Caco-2 (cell line): ENCODE data around the gene ADAM23. TPM values are rescaled to one million over a fixed set of nuclear protein-coding genes. Genes with fewer than 3 reads are reported as not detected.

ENCODE experiments used
- BruUV-seq: library from RNA; stranded (reverse); fragments of 400-500 nt; replicated peaks from 2 replicates; lab custom pipeline; 2021; lab: Mats Ljungman, UMichigan
- CTCF ChIA-PET: fragments of 300-600 bp; sonication (Branson Sonifier 250); formaldehyde crosslinking; loops from one replicate; lab custom pipeline; 2022; ENCODE audit warnings: antibody characterized with exemption; lab: Charles Lee
- POLR2A ChIA-PET: fragments of 300-600 bp; sonication (Branson Sonifier 250); formaldehyde crosslinking; loops from one replicate; lab custom pipeline; 2022; ENCODE audit warnings: antibody characterized with exemption; lab: Charles Lee
- DNase-seq, 2 experiments: peaks; one replicate each; pipeline versions ENCODE4 v3.0.0 to v3.0.0-alpha.2; 2020 to 2022
- H3K27me3 ChIP-seq: replicated peaks from 2 replicates; pipeline ENCODE4 v1.6.0; 2011; ENCODE audit warnings: low read length; ENCODE audit not compliant: control insufficient read depth, insufficient read depth
- H3K36me3 ChIP-seq: 2 replicates; pipeline ENCODE4 v1.5.1; 2011; ENCODE audit warnings: low read length; ENCODE audit not compliant: control insufficient read depth, insufficient read depth
- H3K4me1 ChIP-seq: fragments of 250-450 bp; sonication (Bioruptor Pico); 2 replicates; pipeline ENCODE4 v1.5.1; 2020; ENCODE audit warnings: mild to moderate bottlenecking
- H3K4me3 ChIP-seq: 2 replicates; pipeline ENCODE4 v1.5.1; 2011; ENCODE audit warnings: low read depth, mild to moderate bottlenecking, control low read depth, low read length
- H3K9me3 ChIP-seq: fragments of 250-450 bp; sonication (Bioruptor Pico); 2 replicates; pipeline ENCODE4 v1.5.1; 2020; ENCODE audit warnings: mild to moderate bottlenecking, moderate library complexity
- H3K27ac Mint-ChIP-seq: one replicate; pipeline ENCODE4 v1.8.0; 2022; ENCODE audit warnings: mixed read lengths; ENCODE audit not compliant: unreplicated experiment
- H3K27me3 Mint-ChIP-seq: one replicate; pipeline ENCODE4 v1.8.0; 2022; ENCODE audit warnings: mixed read lengths; ENCODE audit not compliant: insufficient read depth, unreplicated experiment
- H3K36me3 Mint-ChIP-seq: one replicate; pipeline ENCODE4 v1.8.0; 2022; ENCODE audit warnings: mild to moderate bottlenecking, mixed read lengths; ENCODE audit not compliant: insufficient read depth, unreplicated experiment
- H3K4me1 Mint-ChIP-seq: one replicate; pipeline ENCODE4 v1.8.0; 2022; ENCODE audit warnings: low read depth, mixed read lengths; ENCODE audit not compliant: unreplicated experiment
- H3K4me3 Mint-ChIP-seq: one replicate; pipeline ENCODE4 v1.8.0; 2022; ENCODE audit warnings: mild to moderate bottlenecking, moderate library complexity, mixed read lengths; ENCODE audit not compliant: unreplicated experiment
- H3K9me3 Mint-ChIP-seq: one replicate; pipeline ENCODE4 v1.8.0; 2022; ENCODE audit warnings: mixed read lengths; ENCODE audit not compliant: unreplicated experiment
- intact Hi-C: fragments of 100-400 bp; cut with micrococcal nuclease; formaldehyde crosslinking; loops from one replicate; pipeline ENCODE4 v1.10.0; 2022; ENCODE audit not compliant: unreplicated experiment
- total RNA-seq: library from RNA; stranded (reverse); gene quantifications from 2 replicates; pipeline ENCODE4 v1.2.3, GENCODE V29; 2022
- TF ChIP-seq, protein P1 (sequence below), 2 experiments: fragments of 200-600 bp in 1 of 2; IDR thresholded peaks; 1 replicate in 1 of 2; 2 replicates in 1 of 2; pipeline versions ENCODE4 v1.5.1 to v1.8.0; 2011 to 2022; ENCODE audit warnings: antibody characterized with exemption in 1 of 2, control low read depth in 1 of 2, inconsistent platforms in 1 of 2, low read depth in 1 of 2, low read length in 1 of 2, mild to moderate bottlenecking in 1 of 2, moderate library complexity in 1 of 2; ENCODE audit not compliant: insufficient read depth in 1 of 2, severe bottlenecking in 1 of 2, unreplicated experiment in 1 of 2

ADAM23 gene
- total RNA-seq, 1 experiment from 2014 or later = 55.1 TPM

GRCh38 chr2:206526416-206526815 is 83.1 kb downstream of the ADAM23 start:
- Histone ChIP-seq H3K36me3 (no peaks in the 10 kb centered on the region), H3K4me1 (no peaks in the 10 kb centered on the region), H3K27me3 (no peaks in the 10 kb centered on the region), H3K9me3 (no peaks in the 10 kb centered on the region), H3K4me3 (no peak overlapping the region)
- POLR2A ChIA-PET = no interaction called here
- intact Hi-C loops = no loop called here
- Mint-ChIP-seq H3K27me3 (no peaks in the 10 kb centered on the region), H3K4me3 (no peak overlapping the region), H3K4me1 (no peaks in the 10 kb centered on the region), H3K27ac (no peak overlapping the region), H3K36me3 (no peaks in the 10 kb centered on the region), H3K9me3 (no peaks in the 10 kb centered on the region)
- CTCF ChIA-PET = no interaction called here
- BruUV-seq = no TSS peak
- TF ChIP-seq, protein P1, sequence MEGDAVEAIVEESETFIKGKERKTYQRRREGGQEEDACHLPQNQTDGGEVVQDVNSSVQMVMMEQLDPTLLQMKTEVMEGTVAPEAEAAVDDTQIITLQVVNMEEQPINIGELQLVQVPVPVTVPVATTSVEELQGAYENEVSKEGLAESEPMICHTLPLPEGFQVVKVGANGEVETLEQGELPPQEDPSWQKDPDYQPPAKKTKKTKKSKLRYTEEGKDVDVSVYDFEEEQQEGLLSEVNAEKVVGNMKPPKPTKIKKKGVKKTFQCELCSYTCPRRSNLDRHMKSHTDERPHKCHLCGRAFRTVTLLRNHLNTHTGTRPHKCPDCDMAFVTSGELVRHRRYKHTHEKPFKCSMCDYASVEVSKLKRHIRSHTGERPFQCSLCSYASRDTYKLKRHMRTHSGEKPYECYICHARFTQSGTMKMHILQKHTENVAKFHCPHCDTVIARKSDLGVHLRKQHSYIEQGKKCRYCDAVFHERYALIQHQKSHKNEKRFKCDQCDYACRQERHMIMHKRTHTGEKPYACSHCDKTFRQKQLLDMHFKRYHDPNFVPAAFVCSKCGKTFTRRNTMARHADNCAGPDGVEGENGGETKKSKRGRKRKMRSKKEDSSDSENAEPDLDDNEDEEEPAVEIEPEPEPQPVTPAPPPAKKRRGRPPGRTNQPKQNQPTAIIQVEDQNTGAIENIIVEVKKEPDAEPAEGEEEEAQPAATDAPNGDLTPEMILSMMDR (IDR thresholded peaks at IDR 0.05; ENCODE audit: insufficient read depth in 1 of 2, low read depth in 1 of 2, low read length in 1 of 2, severe bottlenecking in 1 of 2, unreplicated experiment in 1 of 2) = no peak
- DNase-seq = no peak

DNA sequence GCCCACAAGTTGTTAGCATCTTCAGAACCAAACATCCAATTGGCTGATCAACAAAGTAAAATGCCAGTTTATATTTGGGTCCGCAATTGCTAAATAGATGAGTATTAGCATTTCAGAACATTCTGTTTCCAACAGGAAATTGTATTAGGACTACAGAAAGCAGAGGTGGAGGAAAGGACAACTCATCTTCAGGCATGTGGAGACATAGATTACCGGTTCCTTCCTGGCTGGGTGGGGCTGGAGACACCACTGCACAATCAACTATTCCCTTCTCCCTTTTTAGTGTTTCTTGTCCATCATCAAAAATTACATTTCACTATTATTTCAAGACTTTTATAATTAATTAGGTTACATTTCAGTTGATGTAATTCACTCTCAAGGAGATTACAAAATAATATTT is 83.8 kb downstream of the ADAM23 start:
- no peaks in the 10 kb centered on the region for H3K4me1 ChIP-seq
- H3K27me3 ChIP-seq = no peaks in the 10 kb centered on the region
- no TSS peak for BruUV-seq
- Mint-ChIP-seq H3K4me3 (no peak overlapping the region), H3K9me3 (no peaks in the 10 kb centered on the region), H3K27me3 (no peaks in the 10 kb centered on the region), H3K4me1 (no peaks in the 10 kb centered on the region), H3K36me3 (no peaks in the 10 kb centered on the region), H3K27ac (no peak overlapping the region)
- H3K36me3 ChIP-seq = no peaks in the 10 kb centered on the region
- ChIA-PET CTCF (no interaction called here), POLR2A (no interaction called here)
- TF ChIP-seq, protein P1 (IDR thresholded peaks at IDR 0.05; ENCODE audit: insufficient read depth in 1 of 2, low read depth in 1 of 2, low read length in 1 of 2, severe bottlenecking in 1 of 2, unreplicated experiment in 1 of 2) = no peak
- intact Hi-C loops = no loop called here
- no peak for DNase-seq
- no peaks in the 10 kb centered on the region for H3K9me3 ChIP-seq
- H3K4me3 ChIP-seq = no peak overlapping the region

DNA sequence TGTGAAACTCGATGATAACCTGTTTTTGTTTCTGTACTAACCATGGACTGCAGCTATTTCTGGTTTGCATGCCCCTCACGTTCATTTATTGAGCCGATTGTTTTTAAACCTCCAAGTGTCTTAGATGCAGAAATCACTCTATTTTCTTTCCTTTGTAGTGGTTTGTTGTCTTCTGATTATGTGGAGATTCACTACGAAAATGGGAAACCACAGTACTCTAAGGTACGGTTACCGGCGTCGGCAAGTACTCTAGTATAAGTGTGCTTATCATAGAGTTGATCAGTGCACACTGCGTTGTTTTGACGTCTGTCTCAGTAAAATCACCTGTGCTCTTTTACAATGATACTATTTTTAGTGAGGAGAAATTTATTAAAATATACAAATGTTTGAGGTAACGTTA is 87.4 kb downstream of the ADAM23 start:
- Mint-ChIP-seq H3K4me1 (no peaks in the 10 kb centered on the region), H3K27me3 (no peaks in the 10 kb centered on the region), H3K36me3 (peaks cover 6% of the 10 kb centered on the region), H3K9me3 (no peaks in the 10 kb centered on the region), H3K27ac (no peak overlapping the region), H3K4me3 (no peak overlapping the region)
- no peaks in the 10 kb centered on the region for H3K27me3 ChIP-seq
- ChIA-PET CTCF (no interaction called here), POLR2A (no interaction called here)
- TF ChIP-seq, protein P1 (IDR thresholded peaks at IDR 0.05; ENCODE audit: insufficient read depth in 1 of 2, low read depth in 1 of 2, low read length in 1 of 2, severe bottlenecking in 1 of 2, unreplicated experiment in 1 of 2) = no peak
- no peak overlapping the region for H3K4me3 ChIP-seq
- no TSS peak for BruUV-seq
- H3K4me1 ChIP-seq = no peaks in the 10 kb centered on the region
- DNase-seq = no peak
- no peaks in the 10 kb centered on the region for H3K9me3 ChIP-seq
- intact Hi-C loops = no loop called here
- no peaks in the 10 kb centered on the region for H3K36me3 ChIP-seq
